Activated T-helper 1 cell treated with anti-CD3 and anti-CD28 coated beads, Interleukin-12 subunit alpha, Interleukin-12 subunit beta, Interleukin-2, Interleukin-4 antibody, amounts not matched to agents 30 ng/mL and 10 ng/mL and 1 ng/mL, durations not matched to agents 14 hours and 24 hours and 36 hours (primary cell): Measurements from ENCODE around the gene EBF3. TPM values are rescaled to one million over a fixed set of nuclear protein-coding genes. Genes with fewer than 3 reads are reported as not detected.

Experiments used
- DNase-seq: peaks from one replicate; pipeline ENCODE4 v3.0.0; 2021; ENCODE audit warnings: low spot score
- H3K27ac Mint-ChIP-seq: one replicate; pipeline ENCODE4 v1.8.0; 2021; ENCODE audit warnings: mild to moderate bottlenecking, mixed read lengths
- H3K27me3 Mint-ChIP-seq: one replicate; pipeline ENCODE4 v1.8.0; 2022; ENCODE audit warnings: mild to moderate bottlenecking, moderate library complexity, mixed read lengths; ENCODE audit not compliant: insufficient read depth
- H3K36me3 Mint-ChIP-seq: one replicate; pipeline ENCODE4 v1.8.0; 2021; ENCODE audit warnings: low read depth, mixed read lengths
- H3K4me1 Mint-ChIP-seq: one replicate; pipeline ENCODE4 v1.8.0; 2021; ENCODE audit warnings: low read depth, mixed read lengths
- H3K4me3 Mint-ChIP-seq: one replicate; pipeline ENCODE4 v1.8.0; 2021; ENCODE audit warnings: mild to moderate bottlenecking, moderate library complexity, mixed read lengths
- H3K9me3 Mint-ChIP-seq: one replicate; pipeline ENCODE4 v1.8.0; 2021; ENCODE audit warnings: mixed read lengths
- intact Hi-C: fragments of 100-400 bp; cut with micrococcal nuclease; formaldehyde crosslinking; loops from one replicate; pipeline ENCODE4 v1.15.1; 2024
- total RNA-seq: library from RNA; stranded (reverse); gene quantifications from 2 replicates; pipeline ENCODE4 v1.2.3, GENCODE V29; 2022

EBF3 gene
- total RNA-seq, 1 donor from 2014 or later: not detected

GRCh38 chr10:129896136-129896859, 67.8 kb downstream of the EBF3 start:
- Mint-ChIP-seq H3K36me3 (no peaks in the 10 kb centered on the region), H3K4me1 (no peaks in the 10 kb centered on the region), H3K27me3 (peaks cover 20% of the 10 kb centered on the region), H3K9me3 (no peaks in the 10 kb centered on the region), H3K27ac (no peak overlapping the region), H3K4me3 (no peak overlapping the region)
- intact Hi-C loops: no loop called here
- no peak for DNase-seq

GRCh38 chr10:129895811-129896135, 68.3 kb downstream of the EBF3 start:
- no peak overlapping the region for H3K27ac Mint-ChIP-seq
- no peak for DNase-seq
- no peaks in the 10 kb centered on the region for H3K4me1 Mint-ChIP-seq
- no peaks in the 10 kb centered on the region for H3K36me3 Mint-ChIP-seq
- H3K9me3 Mint-ChIP-seq: no peaks in the 10 kb centered on the region
- H3K4me3 Mint-ChIP-seq: no peak overlapping the region
- intact Hi-C loops: no loop called here
- peaks cover 19% of the 10 kb centered on the region for H3K27me3 Mint-ChIP-seq

DNA sequence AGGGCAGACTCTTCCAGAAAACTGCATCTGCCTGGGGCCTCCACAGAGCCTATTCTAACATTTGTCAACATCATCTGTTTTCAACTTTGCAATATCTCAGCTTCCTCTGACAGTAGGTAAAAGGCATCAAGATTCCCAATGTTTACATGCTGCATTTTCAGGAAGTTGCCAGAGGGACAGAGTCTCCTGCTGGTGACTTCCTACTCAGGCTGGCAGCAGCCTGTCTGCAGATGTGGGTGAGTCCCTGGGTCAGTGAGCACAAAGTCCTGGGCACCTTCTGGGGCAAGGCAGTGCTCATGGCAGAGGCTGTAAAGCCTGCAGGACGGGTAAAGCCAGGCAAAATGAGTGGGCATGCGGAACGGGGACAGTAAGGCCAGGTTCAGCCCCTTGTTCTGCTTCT, 69.4 kb downstream of the EBF3 start:
- no peak overlapping the region for H3K27ac Mint-ChIP-seq
- H3K4me1 Mint-ChIP-seq: no peaks in the 10 kb centered on the region
- no peaks in the 10 kb centered on the region for H3K36me3 Mint-ChIP-seq
- DNase-seq: no peak
- H3K9me3 Mint-ChIP-seq: no peaks in the 10 kb centered on the region
- no peak overlapping the region for H3K4me3 Mint-ChIP-seq
- peaks cover 15% of the 10 kb centered on the region for H3K27me3 Mint-ChIP-seq
- intact Hi-C loops: no loop called here

- no peak for DNase-seq
- Mint-ChIP-seq H3K9me3 (no peaks in the 10 kb centered on the region), H3K36me3 (no peaks in the 10 kb centered on the region), H3K27me3 (peaks cover 4% of the 10 kb centered on the region), H3K27ac (no peak overlapping the region), H3K4me3 (no peak overlapping the region), H3K4me1 (no peaks in the 10 kb centered on the region)
- intact Hi-C loops: no loop called here
Observed at GRCh38 chr10:129893104-129894089, 70.7 kb downstream of the EBF3 start.

- H3K9me3 Mint-ChIP-seq: no peaks in the 10 kb centered on the region
- intact Hi-C loops: no loop called here
- H3K27ac Mint-ChIP-seq: no peak overlapping the region
- H3K27me3 Mint-ChIP-seq: peaks cover 1% of the 10 kb centered on the region
- no peak overlapping the region for H3K4me3 Mint-ChIP-seq
- H3K4me1 Mint-ChIP-seq: no peaks in the 10 kb centered on the region
- no peaks in the 10 kb centered on the region for H3K36me3 Mint-ChIP-seq
- no peak for DNase-seq
Observed at GRCh38 chr10:129892548-129893052, 71.5 kb downstream of the EBF3 start.

- no peak for DNase-seq
- Mint-ChIP-seq H3K27ac (no peak overlapping the region), H3K9me3 (no peaks in the 10 kb centered on the region), H3K4me1 (no peaks in the 10 kb centered on the region), H3K36me3 (no peaks in the 10 kb centered on the region), H3K27me3 (peaks cover 1% of the 10 kb centered on the region), H3K4me3 (no peak overlapping the region)
- intact Hi-C loops: no loop called here
Observed at GRCh38 chr10:129891806-129892205, 72.3 kb downstream of the EBF3 start.

DNA sequence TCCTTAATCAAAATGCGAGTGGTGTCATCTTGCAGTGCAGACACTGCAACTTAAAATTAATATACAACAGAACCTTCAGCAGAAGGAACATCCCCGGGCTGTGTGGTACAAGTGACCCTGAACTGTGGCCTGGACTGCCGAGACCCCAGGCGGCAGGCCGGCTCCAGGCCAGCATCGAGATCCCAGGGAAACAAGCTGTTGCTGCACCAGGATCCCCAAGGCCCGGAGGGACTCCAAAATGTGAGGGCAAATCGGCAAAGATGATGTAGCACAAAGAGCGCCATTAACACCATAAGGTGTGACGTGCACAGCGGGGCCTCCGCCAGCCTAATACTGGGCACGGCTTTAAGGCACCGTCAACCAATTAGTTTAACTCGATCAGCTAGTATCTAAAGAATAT, 73.9 kb downstream of the EBF3 start:
- peaks cover 1% of the 10 kb centered on the region for H3K27me3 Mint-ChIP-seq
- no peaks in the 10 kb centered on the region for H3K9me3 Mint-ChIP-seq
- no peak overlapping the region for H3K27ac Mint-ChIP-seq
- no peak overlapping the region for H3K4me3 Mint-ChIP-seq
- intact Hi-C loops: no loop called here
- no peaks in the 10 kb centered on the region for H3K4me1 Mint-ChIP-seq
- H3K36me3 Mint-ChIP-seq: no peaks in the 10 kb centered on the region
- DNase-seq: no peak

DNA sequence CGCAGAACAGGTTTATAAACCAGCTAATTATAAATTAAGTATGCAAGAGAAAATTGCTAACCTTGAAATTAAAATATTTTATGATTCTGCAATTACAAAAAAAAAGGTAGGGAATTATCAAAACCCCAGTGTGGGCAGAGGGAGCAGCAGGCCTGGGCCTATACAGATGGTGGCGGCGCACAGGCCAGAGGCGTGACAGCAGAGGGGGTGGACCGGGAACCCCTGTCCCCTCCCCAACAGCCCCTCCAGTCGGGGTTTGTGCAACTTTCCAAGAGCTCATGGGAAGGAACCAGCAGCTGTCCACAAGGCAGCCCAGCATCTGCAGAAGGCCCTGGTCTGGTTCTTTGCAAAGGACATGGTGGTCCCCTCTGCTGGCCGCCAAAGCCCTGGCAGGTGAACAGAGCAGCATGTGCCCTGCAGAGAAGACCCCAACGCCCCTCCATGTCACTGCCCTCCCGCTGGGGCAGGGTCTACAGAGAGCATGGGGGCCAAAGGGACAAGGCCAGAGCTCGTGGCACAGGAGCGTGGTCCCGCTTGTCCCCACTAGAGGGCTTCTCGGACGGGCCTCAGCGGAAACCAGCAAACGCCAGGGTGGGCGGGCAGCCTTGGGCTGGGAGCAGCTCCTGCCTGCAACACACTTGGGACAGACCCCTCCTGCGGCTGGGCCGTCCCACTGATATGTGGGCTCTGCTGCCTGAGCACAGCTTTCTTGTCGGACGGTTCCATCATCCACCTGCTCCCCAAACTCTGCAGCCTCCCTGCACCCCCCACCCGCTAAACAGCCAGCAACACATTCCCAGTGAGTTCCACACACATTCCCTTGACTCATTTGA, 75.1 kb downstream of the EBF3 start:
- intact Hi-C loops: loop anchor here (1.0 kb wide), 1 partner anchor 238 kb away; no protein-coding TSS in a partner anchor
- Mint-ChIP-seq H3K36me3 (no peaks in the 10 kb centered on the region), H3K4me3 (no peak overlapping the region), H3K27ac (no peak overlapping the region), H3K9me3 (no peaks in the 10 kb centered on the region), H3K4me1 (no peaks in the 10 kb centered on the region), H3K27me3 (peaks cover 1% of the 10 kb centered on the region)
- DNase-seq: no peak

GRCh38 chr10:129887986-129888783, 75.9 kb downstream of the EBF3 start:
- H3K27me3 Mint-ChIP-seq: peaks cover 1% of the 10 kb centered on the region
- H3K9me3 Mint-ChIP-seq: no peaks in the 10 kb centered on the region
- intact Hi-C loops: no loop called here
- no peak overlapping the region for H3K4me3 Mint-ChIP-seq
- H3K27ac Mint-ChIP-seq: no peak overlapping the region
- H3K4me1 Mint-ChIP-seq: no peaks in the 10 kb centered on the region
- DNase-seq: no peak
- no peaks in the 10 kb centered on the region for H3K36me3 Mint-ChIP-seq

- no peaks in the 10 kb centered on the region for H3K4me1 Mint-ChIP-seq
- no peak overlapping the region for H3K27ac Mint-ChIP-seq
- H3K4me3 Mint-ChIP-seq: no peak overlapping the region
- H3K36me3 Mint-ChIP-seq: no peaks in the 10 kb centered on the region
- DNase-seq: no peak
- intact Hi-C loops: no loop called here
- H3K27me3 Mint-ChIP-seq: peaks cover 1% of the 10 kb centered on the region
- no peaks in the 10 kb centered on the region for H3K9me3 Mint-ChIP-seq
Observed at GRCh38 chr10:129887381-129887905, 76.6 kb downstream of the EBF3 start.

DNA sequence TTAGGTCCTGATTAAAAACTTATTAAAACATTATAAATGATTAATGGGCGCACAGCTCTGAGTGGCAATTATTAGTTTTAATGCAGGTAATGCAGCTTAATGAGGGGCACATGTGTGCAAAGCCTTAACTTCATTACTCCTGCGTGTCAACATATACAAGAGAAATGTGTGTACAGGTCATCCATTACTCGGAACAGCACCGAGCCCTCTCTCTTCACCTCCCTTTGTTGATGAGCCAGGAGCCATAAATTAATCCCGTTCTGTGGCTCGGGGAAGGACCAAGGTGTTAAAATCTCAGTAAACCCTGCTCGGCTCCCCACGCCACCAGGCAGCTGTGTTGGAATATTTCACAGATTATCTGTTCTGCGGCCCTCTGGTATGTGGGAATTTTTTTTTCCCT, 77.8 kb downstream of the EBF3 start:
- no peak for DNase-seq
- Mint-ChIP-seq H3K4me1 (no peaks in the 10 kb centered on the region), H3K9me3 (no peaks in the 10 kb centered on the region), H3K4me3 (no peak overlapping the region), H3K27ac (no peak overlapping the region), H3K27me3 (peaks cover 1% of the 10 kb centered on the region), H3K36me3 (no peaks in the 10 kb centered on the region)
- intact Hi-C loops: no loop called here

- Mint-ChIP-seq H3K4me3 (no peak overlapping the region), H3K27ac (no peak overlapping the region), H3K27me3 (peaks cover 1% of the 10 kb centered on the region), H3K9me3 (no peaks in the 10 kb centered on the region), H3K36me3 (no peaks in the 10 kb centered on the region), H3K4me1 (no peaks in the 10 kb centered on the region)
- intact Hi-C loops: no loop called here
- no peak for DNase-seq
Observed at GRCh38 chr10:129885526-129885925, 78.5 kb downstream of the EBF3 start.
